BE2C (cell line): ENCODE data around the gene LGALS7.

Source experiments
- DNase-seq: peaks from one replicate; pipeline ENCODE4 v3.0.0-alpha.2; 2020
- H3K27me3 ChIP-seq: fragments of 250-450 bp; sonication (Bioruptor Pico); 2 replicates; pipeline ENCODE4 v1.5.1; 2020; ENCODE audit warnings: mild to moderate bottlenecking
- H3K36me3 ChIP-seq: fragments of 250-450 bp; sonication (Bioruptor Pico); 2 replicates; pipeline ENCODE4 v1.5.1; 2020; ENCODE audit warnings: mild to moderate bottlenecking
- H3K4me1 ChIP-seq: fragments of 250-450 bp; sonication (Bioruptor Pico); 2 replicates; pipeline ENCODE4 v1.5.1; 2020
- H3K4me3 ChIP-seq: 2 replicates; pipeline ENCODE4 v1.5.1; 2011; ENCODE audit warnings: low read depth, low read length
- H3K9me3 ChIP-seq: fragments of 250-450 bp; sonication (Bioruptor Pico); 2 replicates; pipeline ENCODE4 v1.5.1; 2020
- TF ChIP-seq, protein P1 (sequence below): IDR thresholded peaks from 2 replicates; pipeline ENCODE4 v1.5.1; 2012; ENCODE audit warnings: mild to moderate bottlenecking, low read depth, low read length

The LGALS7 gene

DNA sequence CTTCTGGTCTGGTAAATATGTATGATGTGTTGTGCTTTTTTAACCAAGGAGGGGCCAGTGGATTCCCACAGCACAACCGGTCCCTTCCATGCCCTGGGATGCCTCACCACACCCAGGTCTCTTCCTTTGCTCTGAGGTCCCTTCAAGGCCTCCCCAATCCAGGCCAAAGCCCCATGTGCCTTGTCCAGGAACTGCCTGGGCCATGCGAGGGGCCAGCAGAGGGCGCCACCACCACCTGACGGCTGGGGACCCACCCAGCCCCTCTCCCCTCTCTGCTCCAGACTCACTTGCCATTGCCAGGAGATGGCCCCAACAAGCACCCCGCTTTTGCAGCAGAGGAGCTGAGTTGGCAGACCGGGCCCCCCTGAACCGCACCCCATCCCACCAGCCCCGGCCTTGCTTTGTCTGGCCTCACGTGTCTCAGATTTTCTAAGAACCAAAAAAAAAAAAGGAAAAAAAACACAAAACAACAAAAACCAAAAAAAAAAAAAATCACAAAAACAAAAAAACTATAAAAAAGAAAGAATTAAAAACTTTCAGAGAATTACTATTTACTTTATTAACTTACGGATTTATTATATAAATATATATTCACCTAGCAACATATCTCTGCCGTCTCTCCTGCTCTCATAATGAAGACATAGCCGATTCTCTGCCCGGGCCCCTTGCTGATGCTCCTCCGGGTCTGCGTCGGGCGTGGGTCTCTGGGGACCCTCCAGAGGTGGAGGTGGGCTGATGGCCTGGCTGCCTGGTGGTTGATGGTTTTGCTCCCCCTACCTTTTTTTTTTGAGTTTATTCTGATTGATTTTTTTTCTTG is 43.5 kb downstream of the LGALS7 start:
- H3K36me3 ChIP-seq, result peaks cover 25% of the 10 kb centered on the region
- no peak overlapping the region for H3K4me3 ChIP-seq
- TF ChIP-seq, protein P1, sequence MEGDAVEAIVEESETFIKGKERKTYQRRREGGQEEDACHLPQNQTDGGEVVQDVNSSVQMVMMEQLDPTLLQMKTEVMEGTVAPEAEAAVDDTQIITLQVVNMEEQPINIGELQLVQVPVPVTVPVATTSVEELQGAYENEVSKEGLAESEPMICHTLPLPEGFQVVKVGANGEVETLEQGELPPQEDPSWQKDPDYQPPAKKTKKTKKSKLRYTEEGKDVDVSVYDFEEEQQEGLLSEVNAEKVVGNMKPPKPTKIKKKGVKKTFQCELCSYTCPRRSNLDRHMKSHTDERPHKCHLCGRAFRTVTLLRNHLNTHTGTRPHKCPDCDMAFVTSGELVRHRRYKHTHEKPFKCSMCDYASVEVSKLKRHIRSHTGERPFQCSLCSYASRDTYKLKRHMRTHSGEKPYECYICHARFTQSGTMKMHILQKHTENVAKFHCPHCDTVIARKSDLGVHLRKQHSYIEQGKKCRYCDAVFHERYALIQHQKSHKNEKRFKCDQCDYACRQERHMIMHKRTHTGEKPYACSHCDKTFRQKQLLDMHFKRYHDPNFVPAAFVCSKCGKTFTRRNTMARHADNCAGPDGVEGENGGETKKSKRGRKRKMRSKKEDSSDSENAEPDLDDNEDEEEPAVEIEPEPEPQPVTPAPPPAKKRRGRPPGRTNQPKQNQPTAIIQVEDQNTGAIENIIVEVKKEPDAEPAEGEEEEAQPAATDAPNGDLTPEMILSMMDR, result peak; percentile 87
- peak; percentile 89 for DNase-seq
- H3K9me3 ChIP-seq, result no peaks in the 10 kb centered on the region
- no peaks in the 10 kb centered on the region for H3K27me3 ChIP-seq
- H3K4me1 ChIP-seq, result no peaks in the 10 kb centered on the region

DNA sequence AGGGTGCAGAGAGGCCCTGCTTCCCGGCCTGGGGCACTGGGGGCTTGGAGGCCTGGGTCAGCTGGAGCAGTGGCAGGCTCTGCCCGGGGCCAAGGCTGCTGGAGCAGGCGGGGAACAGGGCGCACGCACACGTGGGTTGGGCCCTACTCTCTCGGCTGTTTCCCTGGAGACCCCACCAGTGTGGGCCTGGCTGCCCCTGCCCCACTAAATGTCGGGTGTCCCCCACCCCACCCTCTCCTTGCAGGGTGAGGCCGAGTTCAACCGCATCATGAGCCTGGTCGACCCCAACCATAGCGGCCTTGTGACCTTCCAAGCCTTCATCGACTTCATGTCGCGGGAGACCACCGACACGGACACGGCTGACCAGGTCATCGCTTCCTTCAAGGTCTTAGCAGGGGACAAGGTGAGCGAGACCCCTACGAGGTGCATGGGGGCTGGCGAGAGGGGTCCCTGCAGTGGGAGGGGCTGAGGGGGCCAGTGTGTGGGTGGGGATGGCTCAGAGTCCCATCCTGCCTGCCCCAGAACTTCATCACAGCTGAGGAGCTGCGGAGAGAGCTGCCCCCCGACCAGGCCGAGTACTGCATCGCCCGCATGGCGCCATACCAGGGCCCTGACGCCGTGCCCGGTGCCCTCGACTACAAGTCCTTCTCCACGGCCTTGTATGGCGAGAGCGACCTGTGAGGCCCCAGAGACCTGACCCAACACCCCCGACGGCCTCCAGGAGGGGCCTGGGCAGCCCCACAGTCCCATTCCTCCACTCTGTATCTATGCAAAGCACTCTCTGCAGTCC is 44.4 kb downstream of the LGALS7 start:
- H3K36me3 ChIP-seq, result peaks cover 33% of the 10 kb centered on the region
- DNase-seq, result no peak
- H3K4me3 ChIP-seq, result no peak overlapping the region
- TF ChIP-seq, protein P1, result no peak
- H3K27me3 ChIP-seq, result no peaks in the 10 kb centered on the region
- H3K9me3 ChIP-seq, result no peaks in the 10 kb centered on the region
- no peaks in the 10 kb centered on the region for H3K4me1 ChIP-seq

GRCh38 chr19:38727868-38728660 is 45.3 kb downstream of the LGALS7 start:
- Histone ChIP-seq H3K9me3 (no peaks in the 10 kb centered on the region), H3K27me3 (no peaks in the 10 kb centered on the region), H3K36me3 (peaks cover 42% of the 10 kb centered on the region), H3K4me1 (no peaks in the 10 kb centered on the region), H3K4me3 (no peak overlapping the region)
- TF ChIP-seq, protein P1, result no peak
- DNase-seq, result no peak

- no peak overlapping the region for H3K4me3 ChIP-seq
- DNase-seq, result no peak
- H3K9me3 ChIP-seq, result no peaks in the 10 kb centered on the region
- no peaks in the 10 kb centered on the region for H3K27me3 ChIP-seq
- H3K4me1 ChIP-seq, result no peaks in the 10 kb centered on the region
- TF ChIP-seq, protein P1, result no peak
- peaks cover 49% of the 10 kb centered on the region for H3K36me3 ChIP-seq
Measured at GRCh38 chr19:38727306-38727867, 45.9 kb downstream of the LGALS7 start.

- TF ChIP-seq, protein P1, result no peak
- no peak for DNase-seq
- Histone ChIP-seq H3K36me3 (peaks cover 54% of the 10 kb centered on the region), H3K4me1 (no peaks in the 10 kb centered on the region), H3K4me3 (no peak overlapping the region), H3K27me3 (no peaks in the 10 kb centered on the region), H3K9me3 (no peaks in the 10 kb centered on the region)
Measured at GRCh38 chr19:38726761-38727301, 46.5 kb downstream of the LGALS7 start.
